ENCODE results near the gene ANGPT4.

- TF ChIP-seq CTCF (IDR thresholded peaks at IDR 0.05) (no peak), POLR2AphosphoS5 (IDR thresholded peaks at IDR 0.05) (no peak), EP300 (IDR thresholded peaks at IDR 0.05) (no peak), POLR2A (IDR thresholded peaks at IDR 0.05) (no peak)
These were observed 84.9 kb downstream of the ANGPT4 start for GRCh38 chr20:831251-831650.

Measured in suprapubic skin (tissue), 4 donors.